CD4-positive, alpha-beta T cell treated with Interleukin-12 subunit alpha and Interleukin-12 subunit beta, for 1 hour (primary cell): ENCODE data around the gene CELF4.

Experiments used
- DNase-seq: peaks from one replicate; pipeline ENCODE4 v3.0.0-alpha.2; 2020

CELF4 gene

GRCh38 chr18:37339701-37340215, 225.8 kb downstream of the CELF4 start:
- DNase-seq = no peak

- no peak for DNase-seq
Measured at GRCh38 chr18:37336568-37337285, 228.9 kb downstream of the CELF4 start.

DNA sequence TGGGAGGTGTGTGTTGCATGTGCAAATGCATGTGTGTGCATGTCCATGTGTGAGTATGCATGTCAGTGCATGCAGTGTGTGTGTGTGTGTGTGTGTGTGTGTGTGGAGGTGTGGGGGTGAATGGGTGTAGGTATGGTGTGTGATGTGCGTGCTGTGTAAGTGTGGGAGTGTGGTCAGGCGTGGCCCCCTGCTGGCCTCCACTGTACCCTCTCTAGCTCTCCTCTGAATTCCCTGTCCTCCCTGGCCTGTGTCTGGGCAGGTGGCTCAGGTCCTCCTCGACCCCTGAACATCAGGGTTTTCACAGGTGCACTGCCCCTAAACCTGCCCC, 230.2 kb downstream of the CELF4 start:
- DNase-seq = no peak

DNA sequence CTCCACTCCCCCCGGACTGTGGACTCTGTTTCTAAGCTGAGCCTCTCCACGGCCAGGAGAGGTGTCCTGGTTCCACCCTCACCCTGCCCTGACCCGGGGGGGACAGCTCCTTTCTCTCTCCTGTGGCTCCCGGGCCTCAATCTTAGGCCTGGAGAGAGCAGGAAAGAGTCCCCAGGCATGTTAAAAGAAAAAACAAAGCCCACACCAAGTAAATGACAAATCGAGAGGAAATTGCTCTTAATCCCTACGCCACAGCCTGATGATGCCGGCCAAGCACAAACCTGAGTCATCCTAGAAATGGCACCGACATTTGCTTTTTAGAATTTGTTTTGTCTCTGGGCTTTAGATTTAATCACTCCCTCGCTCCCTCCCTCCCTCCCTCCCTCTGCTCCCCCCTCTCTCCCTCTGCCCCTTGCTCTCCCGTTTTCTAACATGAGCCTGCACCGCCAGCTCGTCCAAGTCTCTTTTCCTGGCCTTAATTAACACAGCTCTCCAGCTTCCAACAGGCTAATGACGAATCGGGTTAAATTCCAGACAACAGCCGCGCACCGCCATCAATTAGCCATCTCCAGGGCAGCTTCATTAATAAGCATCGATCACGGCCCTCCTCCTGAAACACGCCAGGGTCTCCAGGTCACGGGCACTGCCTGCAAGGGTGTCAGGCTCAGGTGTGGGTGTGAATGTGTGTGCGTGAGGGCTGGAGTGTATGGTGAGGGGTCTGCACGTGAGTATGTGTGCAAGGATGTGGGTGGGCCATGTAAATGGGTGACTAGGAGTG, 230.8 kb downstream of the CELF4 start:
- DNase-seq = no peak

DNA sequence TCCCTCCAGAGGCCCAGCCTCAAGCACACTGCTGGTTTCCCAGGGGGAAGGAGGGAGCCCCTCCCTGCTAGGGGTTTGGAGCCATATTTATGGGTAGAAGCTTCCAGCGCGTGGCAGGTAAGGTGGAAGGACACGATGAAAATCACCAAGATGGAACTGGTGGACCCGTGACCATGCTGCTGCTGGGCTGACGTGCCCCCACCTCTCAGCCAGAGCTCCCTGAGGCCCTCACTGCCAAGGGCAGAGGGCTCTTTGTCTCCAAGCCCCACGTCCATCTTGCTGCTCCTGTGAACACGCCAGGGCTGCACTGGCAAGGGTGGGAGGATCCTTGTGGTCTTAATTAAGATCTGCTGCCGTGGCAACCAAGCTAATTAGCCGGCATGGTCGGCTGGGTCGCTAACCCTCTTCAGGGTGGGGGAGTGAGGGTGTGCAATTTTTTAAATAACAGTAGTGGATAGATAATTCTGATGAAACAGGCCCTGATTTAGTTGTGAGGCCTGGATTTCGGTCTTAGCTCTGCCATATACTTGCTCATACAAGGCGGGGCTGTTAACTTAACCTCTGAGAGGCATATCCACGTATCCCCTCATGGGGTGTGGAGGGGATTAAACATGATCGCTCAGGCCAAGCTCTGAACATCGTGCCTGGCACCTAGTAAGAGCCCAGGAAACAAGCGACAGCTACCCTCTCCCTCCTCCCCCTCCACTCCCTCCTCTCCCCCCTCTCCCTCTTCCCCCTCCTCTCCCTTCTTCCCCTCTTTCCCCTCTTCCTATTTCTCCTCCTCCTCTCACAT, 232.8 kb downstream of the CELF4 start:
- DNase-seq = no peak

- DNase-seq = no peak
Measured at GRCh38 chr18:37332219-37332618, 233.4 kb downstream of the CELF4 start.

- no peak for DNase-seq
Measured at GRCh38 chr18:37330173-37330572, 235.4 kb downstream of the CELF4 start.

GRCh38 chr18:37328946-37329719, 236.5 kb downstream of the CELF4 start:
- no peak for DNase-seq

DNA sequence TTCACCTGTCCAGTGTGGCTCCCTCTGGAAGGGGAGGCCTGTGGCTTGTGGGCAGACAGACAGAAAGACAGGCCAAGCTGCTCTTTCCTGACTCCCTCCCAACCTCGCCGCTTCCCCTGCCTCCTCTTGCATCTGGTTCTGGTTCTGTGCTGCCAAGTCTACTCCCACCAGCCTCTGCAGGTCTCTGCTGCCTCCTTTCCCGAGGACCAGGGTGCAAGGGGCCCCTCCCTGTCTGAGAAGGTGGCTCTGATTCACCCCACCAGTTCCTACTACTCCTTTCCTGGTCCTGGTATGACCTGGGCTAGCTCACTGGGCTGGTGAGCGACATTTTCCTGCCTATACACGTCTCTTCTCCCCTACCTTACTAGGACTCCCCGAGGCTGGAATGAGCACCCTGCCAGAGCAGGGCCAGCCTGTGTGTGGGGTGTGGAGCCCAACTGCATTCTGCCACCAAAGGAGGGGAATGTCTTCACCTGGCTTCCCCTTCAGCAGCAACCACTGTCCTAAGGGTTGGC, 238.5 kb downstream of the CELF4 start:
- DNase-seq = no peak

GRCh38 chr18:37322492-37323035, 243.0 kb downstream of the CELF4 start:
- no peak for DNase-seq

GRCh38 chr18:37321582-37322491, 243.8 kb downstream of the CELF4 start:
- DNase-seq = no peak

GRCh38 chr18:37320317-37320716, 245.3 kb downstream of the CELF4 start:
- no peak for DNase-seq

GRCh38 chr18:37318360-37319355, 246.9 kb downstream of the CELF4 start:
- no peak for DNase-seq

GRCh38 chr18:37317486-37317885, 248.1 kb downstream of the CELF4 start:
- no peak for DNase-seq

DNA sequence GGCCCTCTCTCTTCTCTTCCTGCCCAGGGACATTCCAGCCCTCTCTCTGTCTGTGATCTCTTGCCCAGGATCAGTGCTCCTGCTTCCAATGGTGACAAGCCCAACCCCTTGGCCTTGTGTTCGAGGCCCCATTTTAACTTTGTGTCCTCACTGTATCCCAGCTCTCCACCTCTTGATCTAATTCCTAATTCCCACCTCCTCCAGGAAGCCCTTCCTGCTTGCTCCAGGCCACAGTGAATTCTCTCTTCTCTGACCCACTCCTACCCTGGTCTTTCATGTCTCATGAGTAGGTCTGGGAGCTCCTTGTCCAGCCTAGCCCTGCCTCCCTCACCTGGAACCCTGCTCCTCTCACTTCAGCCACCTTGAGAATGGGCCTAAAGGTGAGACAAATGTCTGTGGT, 249.1 kb downstream of the CELF4 start:
- no peak for DNase-seq

DNA sequence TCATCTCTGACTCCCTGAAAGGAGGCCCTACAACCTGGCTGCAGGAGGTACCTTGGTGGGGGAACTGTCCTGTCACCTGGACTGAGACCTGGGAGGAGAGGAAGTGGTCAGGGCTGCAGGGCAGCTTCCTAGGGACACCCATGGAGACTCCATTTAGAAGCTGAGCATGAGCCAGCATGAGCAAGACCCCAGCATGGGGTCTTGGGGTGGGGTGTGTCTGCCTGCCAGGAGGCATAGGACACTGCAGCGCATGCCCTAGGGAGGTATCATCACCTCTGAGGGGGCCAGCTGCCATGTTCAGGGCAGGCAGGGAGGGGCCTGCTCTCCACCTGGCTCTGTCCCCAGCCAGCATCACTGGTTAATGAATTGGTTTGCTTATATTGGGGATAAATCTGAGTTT, 249.7 kb downstream of the CELF4 start:
- DNase-seq = no peak

- no peak for DNase-seq
Measured at GRCh38 chr18:37314534-37314933, 251.1 kb downstream of the CELF4 start.

DNA sequence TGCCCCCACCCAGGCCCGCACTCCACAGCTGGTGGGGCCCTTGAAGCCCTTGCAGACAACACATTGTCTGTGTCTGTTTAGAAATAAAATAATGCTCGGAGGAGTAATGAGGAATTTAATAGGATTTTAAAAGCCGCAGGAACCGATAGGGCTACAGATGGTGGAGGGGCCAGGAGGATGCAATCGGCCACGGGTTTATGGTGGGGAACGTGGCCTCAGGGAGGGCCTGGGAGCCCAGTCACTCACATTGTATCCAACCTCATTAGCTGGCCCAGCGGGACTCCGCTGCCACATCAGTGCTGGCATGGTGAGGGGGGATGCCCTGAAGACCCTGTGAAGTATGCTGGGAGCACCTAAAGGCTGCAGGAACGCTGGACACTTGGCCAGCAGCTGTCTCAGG, 252.0 kb downstream of the CELF4 start:
- DNase-seq = no peak

- DNase-seq = no peak
Measured at GRCh38 chr18:37309861-37310260, 255.7 kb downstream of the CELF4 start.

DNA sequence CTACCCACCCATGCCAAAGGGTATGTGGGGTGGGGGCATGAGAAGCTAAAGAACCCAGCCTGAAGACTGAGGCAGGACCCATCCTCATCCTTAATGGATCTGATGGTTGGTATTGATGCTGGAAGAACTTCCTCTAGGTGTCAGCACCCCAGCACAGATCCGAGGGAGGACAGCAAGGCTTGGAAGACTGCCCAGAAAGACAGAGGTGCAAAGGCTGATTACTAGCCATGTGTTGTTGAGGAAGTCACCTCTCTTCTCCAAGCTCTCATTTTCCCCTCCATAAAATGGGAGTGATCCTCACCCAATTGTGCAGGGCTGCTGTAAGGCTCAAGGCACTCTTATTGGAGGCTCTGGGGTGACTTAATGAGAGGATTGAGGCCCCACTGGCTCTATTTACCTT, 256.5 kb downstream of the CELF4 start:
- DNase-seq = no peak
